ENCODE results near the gene SPTBN5.

DNA sequence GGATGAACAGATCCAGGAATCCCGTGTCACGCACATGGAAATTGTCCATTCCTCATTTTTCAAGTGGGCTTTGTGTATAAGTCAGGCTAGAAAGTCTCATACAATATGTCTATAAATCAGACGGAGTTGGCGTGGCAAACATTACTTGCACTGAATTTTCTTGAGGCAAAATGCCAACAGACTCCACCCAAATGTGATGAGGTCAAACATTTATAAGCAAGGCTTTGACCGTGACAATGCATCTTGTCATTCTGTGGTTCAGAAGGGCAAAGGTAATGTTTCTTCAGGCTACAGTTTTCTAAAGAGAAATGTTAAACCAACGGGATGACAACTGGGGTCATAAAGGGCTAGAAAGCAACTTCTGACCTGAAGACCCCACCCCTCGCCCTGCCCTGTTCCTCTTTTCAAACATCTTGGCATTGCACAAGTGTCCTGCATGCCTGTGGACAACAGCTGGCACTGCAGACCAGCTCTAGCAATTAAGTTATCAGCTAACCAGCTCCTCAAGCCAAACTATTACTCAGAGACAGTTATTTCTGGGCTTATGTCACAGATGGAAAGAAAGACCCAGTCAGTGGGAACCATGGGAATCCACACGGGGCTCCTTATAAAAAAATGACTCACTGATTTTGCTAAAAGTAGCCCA is 36.5 kb upstream of the SPTBN5 start:
- TF ChIP-seq, protein P1, sequence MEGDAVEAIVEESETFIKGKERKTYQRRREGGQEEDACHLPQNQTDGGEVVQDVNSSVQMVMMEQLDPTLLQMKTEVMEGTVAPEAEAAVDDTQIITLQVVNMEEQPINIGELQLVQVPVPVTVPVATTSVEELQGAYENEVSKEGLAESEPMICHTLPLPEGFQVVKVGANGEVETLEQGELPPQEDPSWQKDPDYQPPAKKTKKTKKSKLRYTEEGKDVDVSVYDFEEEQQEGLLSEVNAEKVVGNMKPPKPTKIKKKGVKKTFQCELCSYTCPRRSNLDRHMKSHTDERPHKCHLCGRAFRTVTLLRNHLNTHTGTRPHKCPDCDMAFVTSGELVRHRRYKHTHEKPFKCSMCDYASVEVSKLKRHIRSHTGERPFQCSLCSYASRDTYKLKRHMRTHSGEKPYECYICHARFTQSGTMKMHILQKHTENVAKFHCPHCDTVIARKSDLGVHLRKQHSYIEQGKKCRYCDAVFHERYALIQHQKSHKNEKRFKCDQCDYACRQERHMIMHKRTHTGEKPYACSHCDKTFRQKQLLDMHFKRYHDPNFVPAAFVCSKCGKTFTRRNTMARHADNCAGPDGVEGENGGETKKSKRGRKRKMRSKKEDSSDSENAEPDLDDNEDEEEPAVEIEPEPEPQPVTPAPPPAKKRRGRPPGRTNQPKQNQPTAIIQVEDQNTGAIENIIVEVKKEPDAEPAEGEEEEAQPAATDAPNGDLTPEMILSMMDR (IDR thresholded peaks at IDR 0.05; ENCODE audit: low read length), result no peak
- TF ChIP-seq EZH2 (optimal IDR thresholded peaks at IDR 0.05; ENCODE audit: low read depth, low read length) (no peak), EZH2phosphoT487 (IDR thresholded peaks at IDR 0.05; ENCODE audit: low read length) (no peak)

All from MM.1S (cell line).